Stimulated activated naive CD8-positive, alpha-beta T cell treated with anti-CD3 and anti-CD28 coated beads, Interleukin-15, Interleukin-2, amounts not matched to agents 100 U/mL and 50 U/mL, for 24 hours (primary cell): ENCODE data around the gene ATP10D.

Experiments used
- ATAC-seq: fragments of 150-1000 bp; cut with Tn5 transposase; one replicate; pipeline ENCODE4 v1.10.0; 2021
- DNase-seq: peaks from one replicate; pipeline ENCODE4 v3.0.0; 2021

The ATP10D gene

DNA sequence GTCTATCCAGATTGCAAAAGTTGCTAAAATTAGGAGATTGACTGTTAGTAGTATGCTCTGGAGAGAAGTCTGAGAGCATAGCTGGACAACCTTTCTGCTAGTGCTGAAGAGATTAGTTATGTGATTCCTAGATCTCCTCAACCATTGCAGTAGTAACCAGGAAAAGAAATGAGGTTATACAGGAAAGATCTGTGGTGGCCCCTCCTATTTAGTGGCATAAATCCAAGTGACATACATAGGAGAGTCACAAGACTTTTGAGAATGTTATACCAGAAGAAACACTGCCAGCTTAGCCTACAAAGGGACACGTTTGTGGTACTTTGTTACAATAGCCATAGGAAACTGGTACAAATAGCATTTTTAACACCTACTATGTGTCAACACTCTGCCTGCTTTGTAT, 105.2 kb downstream of the ATP10D start:
- DNase-seq: no peak
- ATAC-seq: no peak

DNA sequence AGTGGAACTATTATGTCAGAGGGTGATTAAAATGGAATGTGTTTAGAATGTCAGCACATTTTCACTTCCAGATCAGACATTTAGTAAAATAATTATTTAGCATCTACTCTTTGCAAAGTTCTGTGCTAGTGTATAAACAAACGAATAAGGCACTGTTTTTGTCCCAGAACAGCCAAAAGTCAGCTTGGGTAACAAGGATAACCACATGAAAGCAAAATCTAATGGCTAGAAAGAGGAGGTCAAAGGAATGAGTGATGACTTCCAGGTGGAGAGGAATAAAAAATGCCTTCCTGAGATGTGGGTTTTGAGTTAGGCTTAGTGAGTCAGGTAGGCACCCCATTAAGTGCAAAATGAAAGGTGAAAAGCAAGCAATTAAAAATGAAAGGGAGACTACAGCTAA, 112.6 kb downstream of the ATP10D start:
- DNase-seq (no peak), ATAC-seq (no peak)

GRCh38 chr4:47598320-47598719, 113.2 kb downstream of the ATP10D start:
- ATAC-seq (no peak), DNase-seq (no peak)

GRCh38 chr4:47598896-47599295, 113.8 kb downstream of the ATP10D start:
- no peak for ATAC-seq
- DNase-seq: no peak

GRCh38 chr4:47606482-47606881, 121.4 kb downstream of the ATP10D start:
- ATAC-seq: no peak

DNA sequence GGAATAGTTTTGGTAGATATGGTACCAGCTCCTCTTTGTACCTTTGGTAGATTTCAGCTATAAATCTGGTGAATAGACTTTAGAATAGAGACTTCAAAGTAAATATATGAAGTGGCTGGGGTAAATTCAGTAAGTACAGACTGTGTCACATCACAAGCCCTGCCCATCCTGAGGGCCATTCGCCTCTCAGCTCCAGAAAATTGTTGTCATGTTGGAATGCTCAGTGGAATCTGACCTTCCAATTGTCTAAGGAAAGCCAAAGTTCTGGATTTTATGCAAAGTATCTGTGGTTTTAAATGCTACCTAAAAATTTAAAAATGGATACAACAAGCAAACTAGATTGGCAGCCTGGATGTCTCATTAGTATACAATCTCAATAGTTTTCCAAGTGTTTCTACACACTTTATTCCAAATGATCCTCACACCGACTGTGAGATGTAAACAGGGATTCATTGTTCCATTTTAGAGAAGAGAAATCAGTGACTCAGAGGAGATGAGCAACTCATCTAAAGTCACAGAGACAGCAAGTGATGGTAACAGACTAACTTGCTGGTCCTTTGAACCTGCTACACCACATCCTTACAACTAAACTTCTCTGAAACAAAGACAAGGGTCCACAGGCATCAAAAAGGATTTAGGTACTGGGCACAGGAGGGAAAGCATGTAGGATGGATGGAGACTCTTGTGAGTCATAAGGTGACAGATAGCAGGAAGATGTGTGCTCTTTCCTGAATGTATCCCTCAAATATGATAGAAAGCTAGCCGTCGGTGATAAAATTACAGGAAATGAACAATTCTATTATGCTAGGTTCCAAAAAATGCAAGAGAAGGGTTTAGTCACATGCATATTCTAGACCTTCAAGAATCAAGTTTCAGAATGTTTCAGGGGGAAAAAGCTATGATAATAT, 127.3 kb downstream of the ATP10D start:
- no peak for DNase-seq
- no peak for ATAC-seq

More at GRCh38 chr4:47606482-47606881, 121.4 kb downstream of the ATP10D start:
- DNase-seq: no peak

GRCh38 chr4:47615385-47615784, 130.3 kb downstream of the ATP10D start:
- ATAC-seq (no peak), DNase-seq (no peak)

GRCh38 chr4:47617607-47618006, 132.5 kb downstream of the ATP10D start:
- DNase-seq (no peak), ATAC-seq (no peak)

- ATAC-seq (no peak), DNase-seq (no peak)
These were observed 134.6 kb downstream of the ATP10D start for GRCh38 chr4:47619691-47620090.

DNA sequence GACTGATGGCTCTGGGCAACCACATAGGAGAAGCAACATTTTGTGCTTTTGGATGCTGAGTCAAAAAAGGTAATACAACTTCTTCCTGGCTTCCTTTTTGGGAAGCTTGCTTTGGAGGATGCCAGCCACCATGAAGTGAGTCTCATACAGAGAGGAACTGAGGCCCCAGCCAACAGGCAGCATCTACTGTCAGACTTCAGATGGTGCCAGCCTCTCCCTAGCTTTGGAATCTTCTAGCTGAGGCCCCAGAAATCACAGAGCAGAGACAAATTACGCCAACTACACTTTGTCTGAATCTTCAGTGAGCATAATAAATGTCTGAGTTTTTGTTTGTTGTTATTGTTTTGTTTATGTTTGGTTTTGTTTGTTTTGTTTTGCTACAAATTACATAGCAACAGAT, 136.1 kb downstream of the ATP10D start:
- ATAC-seq (no peak), DNase-seq (no peak)

GRCh38 chr4:47624031-47624441, 139.0 kb downstream of the ATP10D start:
- DNase-seq (no peak), ATAC-seq (no peak)

GRCh38 chr4:47631161-47631560, 146.1 kb downstream of the ATP10D start:
- no peak for ATAC-seq
- DNase-seq: no peak

DNA sequence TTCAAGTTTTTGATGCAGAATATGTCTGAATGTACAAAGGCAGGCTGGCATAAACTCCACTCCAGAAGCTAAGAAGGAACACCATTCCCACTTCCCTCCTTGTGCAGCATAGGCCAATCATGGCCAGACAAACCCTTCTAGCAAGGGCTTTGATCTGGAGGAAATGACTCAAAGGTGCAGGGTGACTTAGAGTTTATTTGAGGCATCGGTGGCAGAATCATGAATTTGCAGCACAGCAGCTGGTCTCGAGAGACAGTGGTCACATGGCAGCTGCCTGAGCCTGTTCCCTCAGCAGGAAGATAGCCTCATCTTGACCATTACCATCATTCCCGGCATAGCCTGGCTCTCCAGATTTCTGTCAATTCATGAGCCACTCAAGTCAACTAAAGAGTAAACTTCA, 154.5 kb downstream of the ATP10D start:
- ATAC-seq (no peak), DNase-seq (no peak)

- no peak for ATAC-seq
- DNase-seq: no peak
These were observed 155.8 kb downstream of the ATP10D start for GRCh38 chr4:47640911-47641310.

DNA sequence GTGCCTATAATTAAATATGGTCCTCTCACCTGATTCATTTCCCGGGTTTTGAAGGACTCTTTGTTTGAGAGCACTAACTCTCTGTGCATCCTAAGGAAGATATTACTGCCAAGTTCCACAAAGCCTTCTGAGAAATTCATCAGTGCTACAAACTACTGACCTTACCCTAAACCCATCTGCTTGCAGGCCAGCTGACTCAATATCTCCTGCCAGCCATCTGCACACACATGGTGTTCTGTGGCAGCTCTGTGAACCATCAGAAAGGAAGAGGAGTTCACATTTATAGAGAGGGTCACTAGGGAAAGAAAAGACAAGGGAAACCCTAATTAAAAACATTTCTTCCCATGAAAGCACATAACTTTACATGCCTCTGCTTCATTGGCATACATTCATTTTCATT, 156.7 kb downstream of the ATP10D start:
- DNase-seq: no peak
- ATAC-seq: no peak

DNA sequence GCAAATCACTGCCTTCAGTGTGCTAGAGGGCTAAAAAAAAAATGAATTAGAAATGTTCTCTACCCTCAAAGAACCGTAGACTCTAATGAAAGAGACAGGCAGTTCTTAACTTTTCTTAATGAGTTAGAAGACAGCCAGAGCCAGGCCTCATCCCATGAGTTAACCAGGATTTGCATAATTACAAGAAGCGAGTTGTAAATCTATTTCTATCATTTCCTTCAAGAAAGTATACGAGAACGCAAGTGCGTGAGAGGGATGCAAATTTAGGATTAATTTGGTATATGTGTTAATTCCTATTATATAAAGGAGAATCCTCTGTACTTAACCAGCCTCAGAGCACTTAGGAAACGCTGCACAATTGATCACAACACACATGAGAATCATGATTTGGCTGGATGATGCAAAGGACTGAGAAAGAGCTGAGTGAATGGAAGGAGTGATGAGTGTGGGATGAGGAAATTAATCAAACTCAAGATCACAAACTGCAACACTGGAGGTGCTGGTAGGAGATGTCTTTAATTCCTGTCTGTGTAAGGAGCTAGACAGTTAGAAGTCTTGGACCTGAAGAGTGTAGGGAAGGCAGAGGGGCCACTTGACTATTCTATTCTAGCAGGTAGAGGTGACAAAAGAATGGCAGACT, 157.2 kb downstream of the ATP10D start:
- ATAC-seq (no peak), DNase-seq (no peak)
